Osteocyte (in vitro differentiated cells): ENCODE data around the gene ENPP7. TPM values are rescaled to one million over a fixed set of nuclear protein-coding genes. Genes with fewer than 3 reads are reported as not detected.
A peak's percentile ranks its signal among the peaks of the same experiment; 100 is the strongest.

Source experiments
- DNase-seq: peaks from one replicate; pipeline ENCODE4 v3.0.0; 2021; ENCODE audit warnings: mixed read lengths; ENCODE audit not compliant: unreplicated experiment; ENCODE audit errors: extremely low spot score
- H3K27ac Mint-ChIP-seq: one replicate; pipeline ENCODE4 v1.8.0; 2021; ENCODE audit warnings: mild to moderate bottlenecking, mixed read lengths; ENCODE audit not compliant: unreplicated experiment
- H3K27me3 Mint-ChIP-seq: one replicate; pipeline ENCODE4 v1.8.0; 2021; ENCODE audit warnings: mixed read lengths; ENCODE audit not compliant: unreplicated experiment
- H3K36me3 Mint-ChIP-seq: one replicate; pipeline ENCODE4 v1.8.0; 2021; ENCODE audit warnings: mixed read lengths; ENCODE audit not compliant: unreplicated experiment
- H3K4me1 Mint-ChIP-seq: one replicate; pipeline ENCODE4 v1.8.0; 2021; ENCODE audit warnings: mixed read lengths; ENCODE audit not compliant: unreplicated experiment
- H3K4me3 Mint-ChIP-seq: one replicate; pipeline ENCODE4 v1.8.0; 2021; ENCODE audit warnings: mild to moderate bottlenecking, moderate library complexity, mixed read lengths; ENCODE audit not compliant: unreplicated experiment
- H3K9me3 Mint-ChIP-seq: one replicate; pipeline ENCODE4 v1.8.0; 2021; ENCODE audit warnings: mixed read lengths; ENCODE audit not compliant: unreplicated experiment
- CTCF ChIP-seq: fragments of 200-600 bp; sonication (generic); IDR thresholded peaks from 2 replicates; pipeline ENCODE4 v1.5.0; 2021; ENCODE audit warnings: antibody characterized with exemption, mild to moderate bottlenecking, moderate library complexity
- total RNA-seq: library from RNA; stranded (reverse); gene quantifications from 2 replicates; pipeline ENCODE4 v1.2.1, GENCODE V29; 2021

The ENPP7 gene
- total RNA-seq, 1 donor from 2014 or later, result not detected

DNA sequence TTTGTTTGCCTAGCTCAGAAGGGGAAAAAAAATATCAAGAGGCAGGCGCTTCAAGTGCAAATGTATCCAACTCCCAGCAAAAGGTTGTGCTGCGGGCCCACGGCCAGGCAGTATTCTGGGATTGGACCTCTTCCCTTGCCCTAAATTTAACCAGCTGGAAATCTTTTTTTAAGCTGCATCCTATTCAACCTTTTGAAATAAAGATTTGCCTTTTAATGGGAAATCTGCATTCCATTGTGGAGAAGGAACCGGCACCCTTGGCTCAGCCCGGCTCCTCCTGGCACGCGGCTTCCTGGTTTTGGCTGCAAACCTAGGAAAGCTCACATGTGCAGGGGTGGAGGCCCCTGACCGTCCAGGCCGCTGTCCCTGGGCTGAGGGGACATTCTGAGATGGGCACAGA lies 38.8 kb upstream of the ENPP7 start:
- no peaks in the 10 kb centered on the region for H3K36me3 Mint-ChIP-seq
- H3K9me3 Mint-ChIP-seq, result no peaks in the 10 kb centered on the region
- peaks cover 54% of the 10 kb centered on the region for H3K27me3 Mint-ChIP-seq
- peaks cover 17% of the 10 kb centered on the region for H3K4me1 Mint-ChIP-seq
- no peak overlapping the region for H3K4me3 Mint-ChIP-seq
- no peak overlapping the region for H3K27ac Mint-ChIP-seq
- DNase-seq, result no peak
- TF ChIP-seq CTCF, result no peak

GRCh38 chr17:79693419-79693818 lies 37.3 kb upstream of the ENPP7 start:
- Mint-ChIP-seq H3K36me3 (no peaks in the 10 kb centered on the region), H3K4me3 (no peak overlapping the region), H3K4me1 (peaks cover 23% of the 10 kb centered on the region), H3K27ac (no peak overlapping the region), H3K27me3 (peaks cover 44% of the 10 kb centered on the region), H3K9me3 (no peaks in the 10 kb centered on the region)
- no peak for DNase-seq
- no peak for TF ChIP-seq CTCF

DNA sequence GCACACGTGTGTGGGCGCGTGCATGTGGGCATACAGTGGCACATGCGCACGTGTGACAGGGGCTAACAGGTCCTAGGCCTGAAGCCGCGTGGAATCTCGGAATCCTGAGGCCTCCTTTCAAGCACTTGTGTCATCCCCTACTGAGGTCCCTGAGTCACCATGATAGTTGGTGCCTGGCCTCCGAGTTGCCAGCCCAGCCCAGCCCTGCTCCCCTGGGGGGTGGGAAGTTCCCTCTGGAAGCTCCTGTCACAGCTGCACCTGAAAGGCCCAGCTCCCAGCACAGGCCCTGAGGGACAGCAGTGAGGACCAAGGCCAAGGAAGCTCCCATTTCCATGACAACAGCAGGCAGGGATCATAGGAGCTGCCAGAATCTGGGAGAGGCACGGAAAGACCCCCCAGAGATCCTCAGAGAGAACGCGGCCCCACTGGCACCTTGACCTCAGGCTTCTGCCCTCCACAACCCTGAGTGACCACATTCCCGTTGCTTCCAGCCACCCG lies 35.4 kb upstream of the ENPP7 start:
- H3K4me1 Mint-ChIP-seq, result peaks cover 23% of the 10 kb centered on the region
- H3K36me3 Mint-ChIP-seq, result no peaks in the 10 kb centered on the region
- H3K27me3 Mint-ChIP-seq, result peaks cover 28% of the 10 kb centered on the region
- H3K9me3 Mint-ChIP-seq, result no peaks in the 10 kb centered on the region
- no peak for TF ChIP-seq CTCF
- H3K4me3 Mint-ChIP-seq, result no peak overlapping the region
- no peak for DNase-seq
- peak overlapping the region; percentile 32 for H3K27ac Mint-ChIP-seq

DNA sequence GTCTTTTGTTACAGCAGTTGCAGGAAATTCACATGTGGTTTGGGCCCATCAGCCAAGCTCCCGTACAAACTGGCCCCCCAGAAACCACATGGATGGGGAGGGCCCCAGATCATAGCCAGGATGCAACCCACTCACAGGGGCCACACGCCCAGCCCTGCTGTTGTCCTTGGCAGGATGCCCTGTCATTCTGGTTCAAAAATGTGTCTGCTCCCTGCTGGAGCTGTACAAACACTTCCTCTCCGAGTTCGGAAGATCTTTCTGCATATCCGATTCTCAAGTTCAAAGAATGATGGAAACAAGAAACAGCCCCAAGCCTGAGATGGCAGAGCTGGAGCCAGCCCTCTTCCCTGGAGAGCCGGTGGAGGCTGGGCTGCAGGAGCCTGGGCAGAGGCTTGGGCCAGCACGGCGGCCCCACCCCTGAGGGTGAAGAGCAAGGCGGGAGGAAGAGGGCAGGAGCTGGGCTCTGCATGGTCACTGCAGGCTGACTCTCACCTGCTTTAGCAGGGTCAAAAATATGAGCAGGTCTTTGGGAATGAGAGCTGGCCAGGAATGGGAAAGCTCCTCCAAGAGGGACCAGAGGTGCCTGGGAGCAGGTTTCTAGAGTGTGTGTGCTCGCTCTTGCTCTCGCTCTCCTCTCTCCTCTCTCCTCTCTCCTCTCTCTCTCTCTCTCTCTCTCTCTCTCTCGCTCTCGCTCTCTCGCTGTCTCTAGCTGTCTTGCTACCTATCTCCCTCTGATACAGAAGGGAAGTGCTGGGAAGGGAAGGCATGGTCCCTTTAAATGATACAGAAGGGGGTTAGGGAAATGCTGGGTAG lies 34.7 kb upstream of the ENPP7 start:
- peaks cover 22% of the 10 kb centered on the region for H3K27me3 Mint-ChIP-seq
- peak overlapping the region; percentile 32 for H3K27ac Mint-ChIP-seq
- TF ChIP-seq CTCF, result no peak
- H3K9me3 Mint-ChIP-seq, result no peaks in the 10 kb centered on the region
- H3K4me3 Mint-ChIP-seq, result peak overlapping the region; percentile 22
- DNase-seq, result peak; percentile 90
- no peaks in the 10 kb centered on the region for H3K36me3 Mint-ChIP-seq
- peaks cover 23% of the 10 kb centered on the region for H3K4me1 Mint-ChIP-seq

DNA sequence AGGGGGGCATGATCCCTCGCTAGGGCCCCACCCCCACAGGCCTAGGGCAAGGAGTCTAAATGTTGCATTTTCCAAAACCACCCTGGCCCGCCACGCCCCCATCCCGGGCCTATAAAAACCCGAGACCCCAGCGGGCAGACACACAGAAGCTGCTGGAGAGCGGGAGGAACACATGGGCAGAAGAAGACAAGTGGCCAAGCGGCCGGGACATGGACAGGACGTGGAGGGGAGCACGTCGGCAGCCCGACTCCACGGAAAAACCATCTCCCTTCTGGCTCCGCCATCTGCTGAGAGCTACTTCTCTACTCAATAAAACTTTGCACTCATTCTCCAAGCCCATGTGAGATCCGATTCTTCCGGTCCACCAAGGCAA lies 34.1 kb upstream of the ENPP7 start:
- no peaks in the 10 kb centered on the region for H3K36me3 Mint-ChIP-seq
- H3K4me3 Mint-ChIP-seq, result no peak overlapping the region
- no peak for TF ChIP-seq CTCF
- H3K27ac Mint-ChIP-seq, result no peak overlapping the region
- peaks cover 19% of the 10 kb centered on the region for H3K27me3 Mint-ChIP-seq
- DNase-seq, result no peak
- peaks cover 23% of the 10 kb centered on the region for H3K4me1 Mint-ChIP-seq
- no peaks in the 10 kb centered on the region for H3K9me3 Mint-ChIP-seq
